NCI-H460 (cell line): ENCODE results near the gene GNPTG. TPM values are rescaled to one million over a fixed set of nuclear protein-coding genes. Genes with fewer than 3 reads are reported as not detected.

ENCODE experiments used
- DNase-seq: peaks from one replicate; pipeline ENCODE4 v3.0.0-alpha.2; 2016; ENCODE audit warnings: low read depth; ENCODE audit errors: extremely low read depth
- total RNA-seq: library from RNA; depleted of rRNA; stranded (reverse); fragments of >200 nt; shearing (Covaris generic); gene quantifications from 2 replicates; pipeline ENCODE4 v1.2.3, GENCODE V29; 2014

Gene GNPTG
- total RNA-seq, 1 experiment from 2014 or later = 32.2 TPM

DNA sequence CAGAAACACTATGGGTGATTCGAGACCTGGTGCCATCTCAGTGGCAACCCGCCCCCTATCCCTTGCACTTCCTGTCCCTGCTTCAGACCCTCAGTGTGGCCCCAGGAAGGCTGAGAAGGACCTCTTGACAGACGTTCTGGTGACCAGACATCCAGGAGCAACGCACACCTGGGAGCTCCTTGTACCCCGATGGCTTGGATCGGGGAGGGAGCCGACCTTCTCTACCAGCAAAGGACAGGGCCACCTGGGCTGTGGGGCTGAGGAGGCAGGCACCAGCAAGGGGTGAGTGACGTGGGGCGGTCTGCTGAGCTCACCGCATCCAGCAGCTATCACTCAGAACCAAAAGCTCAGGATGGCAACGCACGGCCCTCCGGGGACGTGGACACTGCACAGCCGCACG lies 35.6 kb downstream of the GNPTG start:
- no peak for DNase-seq

DNA sequence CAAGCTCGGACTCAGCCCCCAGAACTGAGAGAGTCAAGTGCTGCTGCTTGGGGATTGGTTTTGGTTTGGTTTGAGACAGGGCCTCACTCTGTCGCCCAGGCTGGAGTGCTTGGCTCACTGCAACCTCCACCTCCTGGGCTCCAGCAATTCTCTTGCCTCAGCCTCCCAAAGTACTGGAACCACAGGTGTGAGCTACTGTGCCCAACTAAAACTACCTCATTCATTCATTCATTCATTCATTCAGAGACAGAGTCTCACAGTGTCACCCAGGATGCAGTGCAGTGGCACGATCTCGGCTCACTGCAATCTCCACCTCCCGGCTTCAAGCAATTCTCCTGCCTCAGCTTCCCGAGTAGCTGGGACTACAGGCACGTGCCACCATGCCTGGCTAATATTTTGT lies 38.0 kb downstream of the GNPTG start:
- no peak for DNase-seq

DNA sequence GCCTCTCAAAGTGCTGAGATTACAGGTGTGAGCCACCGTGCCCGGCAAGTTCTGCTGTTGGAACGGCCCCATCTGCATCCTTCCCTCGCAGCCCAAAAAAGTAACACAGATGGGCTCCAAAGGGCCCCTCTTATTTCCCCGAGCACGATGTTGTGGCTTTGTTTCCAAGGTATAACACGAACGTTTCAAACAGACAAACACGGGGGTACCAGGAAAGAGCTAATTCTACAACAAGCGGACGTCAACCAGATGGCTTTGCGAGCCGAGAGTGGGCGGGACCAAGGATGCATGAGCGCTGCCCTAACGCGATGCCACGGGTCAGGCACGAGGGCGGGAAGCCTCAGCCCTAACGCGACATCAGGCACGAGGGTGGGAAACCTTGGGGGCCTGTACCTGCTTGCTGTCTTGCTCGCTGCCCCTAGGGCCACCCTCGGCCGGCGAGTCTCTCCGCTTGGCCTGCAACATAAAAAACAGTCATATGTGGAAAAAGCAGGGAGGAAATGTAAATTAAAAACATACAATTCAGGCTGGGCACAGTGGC lies 38.6 kb downstream of the GNPTG start:
- DNase-seq = no peak

DNA sequence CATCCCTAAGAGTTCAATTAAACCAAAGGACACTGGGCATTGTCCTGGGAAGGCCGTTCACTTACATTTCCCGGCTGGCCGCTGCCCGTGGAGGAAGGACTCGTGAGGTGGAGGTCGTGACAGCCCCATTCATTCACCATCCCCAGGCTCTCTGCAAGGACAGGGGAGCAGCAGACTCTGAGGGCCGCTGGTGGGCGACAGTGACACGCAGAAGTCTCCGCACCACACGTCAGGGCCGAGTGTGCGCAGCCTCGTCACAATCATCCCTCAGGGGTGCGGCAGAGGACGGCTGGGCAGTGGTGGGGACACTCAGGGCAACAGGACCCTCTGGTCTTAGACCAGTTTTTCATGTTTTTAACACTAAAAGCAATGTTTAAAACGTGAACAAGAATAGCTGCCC lies 41.1 kb downstream of the GNPTG start:
- no peak for DNase-seq

DNA sequence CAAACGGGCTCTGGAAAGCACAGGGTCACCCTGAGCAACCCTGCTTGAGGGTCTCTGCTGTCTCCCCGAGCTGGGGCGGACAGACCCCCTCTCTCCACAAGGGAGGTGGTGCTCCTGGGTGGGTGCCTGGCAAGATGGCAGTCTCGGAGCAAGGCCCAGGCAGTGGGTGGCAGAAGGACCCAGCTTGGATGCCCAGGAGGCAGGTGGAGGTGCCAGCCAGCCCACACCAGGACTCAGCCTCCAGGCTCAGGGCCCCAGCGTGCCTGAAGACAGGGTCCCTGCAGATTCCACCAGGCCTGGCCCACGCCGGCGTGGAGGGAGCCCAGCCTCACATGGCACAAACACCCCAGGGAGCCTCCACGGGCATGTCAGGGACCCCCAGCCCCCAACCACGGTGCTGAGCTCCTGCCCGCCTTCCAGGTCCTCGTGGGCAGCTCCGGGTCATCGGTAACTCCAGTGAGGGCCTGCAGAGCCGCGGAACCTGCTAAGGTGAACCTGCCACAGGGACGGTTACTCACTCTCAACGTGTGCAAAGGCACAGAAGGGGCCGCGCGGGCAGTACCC lies 42.0 kb downstream of the GNPTG start:
- DNase-seq = no peak

DNA sequence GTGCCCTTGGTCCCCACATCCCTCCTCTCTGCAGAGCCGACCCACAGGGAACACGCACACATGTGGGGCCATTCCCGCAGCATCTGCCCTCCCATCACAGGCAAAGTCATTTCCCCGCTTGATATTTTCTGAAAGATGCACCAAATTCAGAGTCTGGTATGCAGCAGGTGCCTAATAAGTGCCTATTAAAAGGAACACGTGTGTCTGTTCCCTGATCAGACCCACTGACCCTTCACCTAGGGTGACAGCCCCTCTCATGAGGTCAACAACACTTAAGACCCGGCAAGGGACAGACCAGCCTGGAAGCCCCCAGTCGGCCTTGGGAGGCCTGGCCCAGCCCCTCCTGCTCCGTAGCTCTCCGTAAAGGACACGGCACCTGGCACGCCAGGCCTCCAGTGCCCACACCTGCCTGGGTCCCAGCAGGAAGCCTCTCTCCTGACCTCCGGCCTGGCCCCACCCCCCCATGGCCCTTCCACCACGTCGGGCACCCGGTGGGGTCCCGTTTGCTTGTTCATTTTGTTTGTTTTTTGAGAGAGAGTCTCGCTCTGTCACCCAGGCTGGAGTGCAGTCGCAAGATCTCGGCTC lies 42.7 kb downstream of the GNPTG start:
- DNase-seq = no peak

DNA sequence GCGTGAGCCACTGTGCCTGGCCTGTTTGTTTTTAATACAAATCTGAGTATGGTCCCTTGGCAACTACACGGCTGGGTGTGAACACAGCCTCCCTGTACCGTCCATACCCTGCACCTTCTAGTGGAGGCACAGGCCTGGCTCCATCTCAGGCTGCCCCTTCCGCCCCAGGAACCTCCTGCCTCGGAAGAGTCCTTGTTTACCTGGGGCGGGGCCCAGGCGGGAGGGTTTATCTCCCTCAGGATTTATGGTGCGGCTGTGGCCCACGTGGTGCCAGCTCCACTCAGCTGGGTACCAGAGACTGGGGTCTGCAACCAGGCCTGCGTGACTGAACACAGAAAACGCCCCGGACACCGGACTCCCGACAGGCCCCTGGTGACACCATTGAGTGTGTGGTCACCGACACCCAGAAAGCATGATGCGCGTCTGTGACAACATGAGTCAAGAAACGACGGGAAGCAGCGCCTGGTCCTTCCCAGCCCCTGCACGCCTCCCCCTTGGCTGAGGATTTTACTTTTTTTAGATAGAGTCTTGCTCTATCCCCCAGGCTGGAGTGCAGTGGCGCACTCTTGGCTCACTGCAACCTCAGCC lies 43.8 kb downstream of the GNPTG start:
- no peak for DNase-seq

DNA sequence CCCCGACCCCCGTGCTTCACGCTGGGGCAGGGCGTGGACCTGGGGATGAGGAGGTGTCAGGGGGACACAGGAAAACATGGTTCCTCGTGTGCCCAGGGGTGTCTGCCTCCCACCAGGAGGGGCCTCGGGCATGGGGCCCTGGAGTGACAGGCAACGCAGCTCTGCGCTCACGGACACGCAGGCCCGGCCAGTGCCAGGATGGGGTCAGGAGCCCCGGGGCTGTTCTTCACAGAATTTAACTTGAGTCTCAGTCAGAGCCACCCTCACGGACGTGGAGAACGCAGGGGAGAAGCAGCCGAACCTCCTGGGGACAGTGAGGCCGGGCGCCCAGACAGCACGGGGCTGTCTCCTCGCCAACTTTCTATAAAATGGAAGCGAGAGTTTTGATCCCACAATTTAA lies 46.0 kb downstream of the GNPTG start:
- no peak for DNase-seq

DNA sequence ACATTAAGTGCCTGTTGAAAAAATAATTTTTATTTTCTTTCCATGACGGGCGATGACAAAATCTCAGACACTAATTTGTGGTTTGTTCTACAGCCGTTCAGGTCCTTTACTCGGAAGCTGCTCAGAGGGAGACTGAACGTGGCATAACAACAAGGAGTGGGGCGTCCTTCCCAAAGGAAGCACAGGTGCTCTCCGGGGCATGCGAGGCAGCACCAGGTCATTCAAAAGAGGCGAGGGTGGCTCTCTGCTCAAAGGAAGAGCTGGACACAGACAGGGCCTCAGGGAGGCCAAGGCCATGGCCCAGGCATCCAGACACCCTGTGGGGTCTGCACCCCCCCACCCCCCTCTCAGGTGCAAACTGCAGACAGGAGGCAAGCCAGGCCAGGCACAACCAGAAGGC lies 46.6 kb downstream of the GNPTG start:
- DNase-seq = no peak

DNA sequence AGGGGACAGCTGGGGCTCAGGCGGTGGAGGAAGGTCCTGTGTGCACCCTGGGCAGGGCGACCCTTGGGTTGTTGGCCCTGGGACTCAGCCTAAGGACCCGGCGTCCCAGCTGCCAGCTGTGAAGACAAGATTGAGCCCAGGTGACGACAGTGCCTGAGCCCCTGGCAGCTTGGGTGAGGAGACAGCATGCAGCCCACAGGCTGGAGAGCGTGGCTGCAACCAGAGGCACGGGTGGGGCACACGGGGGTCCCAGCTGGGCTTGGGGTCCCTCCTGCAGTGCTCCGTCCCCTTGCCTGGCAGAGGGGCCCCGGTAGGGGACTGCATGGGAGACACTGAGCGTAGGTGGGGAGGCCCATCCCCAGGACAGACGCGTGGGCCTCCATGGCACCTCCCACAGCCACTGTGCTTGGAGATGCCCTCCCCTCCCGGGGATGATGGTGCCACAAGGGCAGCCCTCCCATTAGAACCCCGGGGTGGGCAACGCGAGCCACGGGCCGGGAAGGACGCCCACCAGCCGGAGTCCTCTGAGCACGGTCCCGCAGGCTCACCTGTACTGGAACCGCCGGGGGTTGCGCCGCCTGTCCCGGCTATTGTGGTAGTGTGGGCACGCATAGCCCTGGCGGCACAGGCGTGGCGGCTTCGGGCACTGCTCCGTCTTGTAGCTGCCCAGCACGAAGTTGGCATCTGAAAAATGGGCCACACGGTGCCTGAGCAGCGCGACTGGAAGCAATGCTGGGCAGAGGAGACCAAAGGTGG lies 47.3 kb downstream of the GNPTG start:
- no peak for DNase-seq

DNA sequence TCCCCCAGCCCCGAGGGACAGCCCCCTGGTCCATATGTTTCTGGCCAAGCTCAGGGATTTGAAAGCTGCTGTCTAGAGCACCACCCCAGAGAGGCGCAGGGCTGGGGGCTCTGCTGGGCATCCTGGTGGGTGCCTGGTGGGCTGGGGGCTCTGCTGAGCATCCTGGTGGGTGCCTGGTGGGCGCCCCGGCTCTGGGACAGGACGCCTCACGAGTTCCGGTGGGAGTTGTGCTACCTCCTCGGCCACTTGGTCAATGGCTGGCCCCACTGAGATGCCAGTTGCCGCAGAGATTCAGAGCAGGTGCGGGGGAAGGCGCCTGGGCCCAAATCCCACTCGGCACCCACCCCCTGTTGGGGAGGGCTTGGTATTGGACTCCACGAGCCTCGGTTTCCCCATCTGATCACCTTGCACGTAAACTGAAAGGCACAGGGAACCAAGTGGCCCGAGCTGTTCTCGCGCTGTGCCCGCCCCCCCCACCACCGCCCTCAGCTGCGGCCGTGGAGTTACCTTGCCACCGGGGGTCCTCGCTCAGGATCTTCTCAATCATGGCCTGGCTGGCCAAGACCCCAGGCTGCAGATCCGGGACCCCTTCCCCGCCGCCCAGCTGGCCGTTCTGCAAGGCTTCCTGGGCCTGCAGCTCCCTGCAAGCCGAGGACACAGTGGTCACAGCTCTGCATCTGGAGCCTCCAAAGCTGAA lies 49.5 kb downstream of the GNPTG start:
- DNase-seq = no peak

DNA sequence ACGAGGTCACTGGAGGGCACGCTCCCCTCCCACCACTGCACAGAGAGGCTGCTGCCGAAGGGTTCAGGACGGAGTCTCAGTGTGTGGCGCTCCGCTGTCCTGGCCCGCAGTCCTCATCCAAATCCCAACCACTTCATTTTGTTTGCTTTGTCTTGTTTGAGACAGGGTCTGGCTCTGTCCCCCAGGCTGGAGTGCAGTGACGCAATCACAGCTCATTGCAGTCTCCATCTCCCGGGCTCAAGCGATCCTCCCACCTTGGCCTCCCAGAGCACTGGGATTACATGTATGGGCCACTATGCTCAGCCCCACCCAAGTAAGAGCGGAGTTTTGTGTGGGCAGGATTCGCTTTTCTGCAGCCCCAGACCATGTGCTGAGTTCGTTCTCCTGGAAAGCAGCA lies 50.0 kb downstream of the GNPTG start:
- DNase-seq = no peak

DNA sequence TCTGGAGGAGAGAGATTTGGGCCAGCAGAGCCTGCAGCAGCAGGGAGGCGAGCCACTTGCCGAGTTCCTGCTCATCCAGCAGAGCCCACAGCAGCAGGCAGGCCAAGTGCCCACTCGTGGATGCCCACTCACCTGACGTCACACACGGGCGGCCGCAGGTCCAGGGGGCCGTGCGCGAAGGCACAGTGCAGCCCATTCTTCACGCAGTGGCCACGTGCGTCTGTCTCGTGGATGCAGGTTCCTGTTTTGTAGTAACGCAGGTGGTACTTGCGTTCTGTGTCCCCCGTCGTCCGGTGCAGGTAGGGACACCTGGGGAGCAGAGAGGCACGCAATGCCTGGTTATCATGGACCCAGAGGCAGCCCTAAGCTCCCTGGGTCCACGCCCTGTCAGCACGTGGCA lies 51.3 kb downstream of the GNPTG start:
- no peak for DNase-seq

DNA sequence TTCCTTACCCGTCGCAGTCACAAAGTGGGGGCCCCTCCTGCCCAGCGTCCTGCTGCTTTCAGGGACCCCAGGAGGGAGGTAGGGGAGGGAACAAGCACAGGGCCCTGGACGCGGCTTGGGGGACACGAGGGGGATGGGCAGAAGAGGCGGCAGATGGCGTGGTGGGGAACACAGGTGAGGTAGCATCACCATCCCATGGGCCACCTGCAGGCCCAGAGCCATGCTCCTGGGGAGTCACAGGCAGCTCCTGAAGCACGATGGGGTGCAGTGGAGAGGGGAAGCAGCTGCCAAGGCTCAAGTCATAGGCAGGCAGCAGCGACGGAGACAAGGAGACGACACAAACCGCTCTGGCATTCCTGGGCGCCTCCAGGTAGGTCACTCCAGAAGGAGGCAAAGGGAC lies 52.0 kb downstream of the GNPTG start:
- DNase-seq = no peak

DNA sequence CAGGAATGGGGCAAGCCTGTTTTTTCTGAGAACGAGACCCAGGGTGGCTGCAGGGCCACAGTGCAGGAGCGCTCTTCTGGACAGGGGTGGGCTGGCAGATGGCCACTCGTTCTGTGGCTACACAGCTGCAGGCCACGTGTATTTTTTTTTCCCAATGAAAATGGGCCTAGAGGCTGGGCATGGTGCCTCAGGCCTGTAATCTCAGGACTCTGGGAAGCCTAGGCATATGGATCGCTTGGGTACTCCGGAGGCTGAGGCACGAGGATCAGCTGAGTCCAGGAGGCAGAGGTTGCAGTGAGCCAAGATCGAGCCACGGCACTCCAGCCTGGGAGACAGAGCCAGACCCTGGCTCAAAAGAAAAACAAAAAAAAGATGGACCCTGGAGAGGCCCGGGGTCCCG lies 56.0 kb downstream of the GNPTG start:
- no peak for DNase-seq

DNA sequence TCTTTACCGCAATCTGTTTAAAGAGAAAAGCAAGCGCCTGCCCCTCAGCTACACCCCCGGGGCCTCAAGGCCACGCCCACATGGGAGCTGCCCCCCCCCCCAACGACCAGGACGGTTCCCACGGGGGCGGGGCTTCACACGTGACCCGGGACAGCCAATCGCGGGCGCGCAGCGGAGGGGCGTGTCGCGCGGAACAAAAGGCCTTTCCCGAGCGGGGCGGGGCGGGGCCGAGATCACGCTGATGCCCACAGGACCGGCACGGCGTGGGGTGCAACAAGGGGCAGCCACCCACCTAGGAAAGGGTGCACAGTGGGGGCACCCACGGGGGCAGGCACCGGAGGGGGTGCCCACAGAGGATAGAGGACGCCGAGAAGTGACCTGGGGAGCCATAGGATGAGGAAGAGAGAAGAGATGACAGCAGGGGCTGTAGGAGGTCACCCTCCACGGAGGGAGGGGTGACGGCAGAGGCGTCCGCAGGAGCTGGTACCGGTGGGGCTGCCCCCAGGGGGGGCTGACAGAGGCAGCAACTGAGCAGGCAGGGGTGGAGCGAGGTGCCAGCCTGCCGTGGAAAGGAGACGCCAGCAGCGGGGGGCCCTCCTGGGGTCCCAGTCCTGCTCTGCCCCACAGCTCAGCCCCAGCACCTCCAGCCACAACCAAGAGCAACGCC lies 56.6 kb downstream of the GNPTG start:
- DNase-seq = peak; percentile 80

DNA sequence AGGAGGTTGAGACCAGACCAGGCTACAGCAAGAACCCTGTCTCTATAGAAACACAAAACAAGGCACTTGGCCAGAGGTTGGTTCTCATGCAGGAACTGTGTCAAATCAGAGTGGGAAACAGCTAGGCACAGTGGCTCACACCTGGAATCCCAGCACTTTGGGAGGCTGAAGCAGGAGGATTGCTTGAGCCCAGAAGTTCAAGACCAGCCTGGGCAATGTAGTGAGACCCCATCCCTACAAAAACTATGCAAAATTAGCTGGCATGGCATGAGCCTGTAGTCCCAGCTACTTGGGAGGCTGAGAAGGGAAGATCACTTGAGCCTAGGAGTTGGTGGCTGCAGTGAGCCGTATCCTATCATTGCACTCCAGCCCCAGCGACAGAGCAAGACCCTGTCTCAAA lies 61.1 kb downstream of the GNPTG start:
- DNase-seq = no peak
